RWPE2 (cell line): ENCODE data around the gene ARRDC4.
A peak's percentile ranks its signal among the peaks of the same experiment; 100 is the strongest.

Experiments
- ATAC-seq: fragments of 200-7000 bp; cut with Tn5 transposase; 3 replicates; pipeline ENCODE4 v1.9.1; 2021; ENCODE audit warnings: low read depth
- DNase-seq: peaks from one replicate; pipeline ENCODE4 v3.0.0-alpha.2; 2020; ENCODE audit warnings: low spot score
- H3K27ac ChIP-seq: fragments of 450-650 bp; 2 replicates; pipeline ENCODE4 v1.5.1; 2017; ENCODE audit warnings: mild to moderate bottlenecking; ENCODE audit not compliant: poor library complexity, severe bottlenecking
- H3K27me3 ChIP-seq: fragments of 250-450 bp; sonication (Bioruptor Pico); 2 replicates; pipeline ENCODE4 v1.5.1; 2021; ENCODE audit warnings: mild to moderate bottlenecking, moderate library complexity; ENCODE audit not compliant: insufficient read depth, poor library complexity, severe bottlenecking
- H3K36me3 ChIP-seq: fragments of 250-450 bp; sonication (Bioruptor Pico); 2 replicates; pipeline ENCODE4 v1.5.1; 2020; ENCODE audit warnings: low read depth, mild to moderate bottlenecking, moderate library complexity
- H3K4me1 ChIP-seq: fragments of 250-450 bp; sonication (Bioruptor Pico); 2 replicates; pipeline ENCODE4 v1.5.1; 2021; ENCODE audit warnings: mild to moderate bottlenecking, moderate library complexity; ENCODE audit not compliant: insufficient read depth, poor library complexity, severe bottlenecking
- H3K4me3 ChIP-seq: fragments of 250-450 bp; sonication (Bioruptor Pico); 2 replicates; pipeline ENCODE4 v1.5.1; 2021; ENCODE audit warnings: mild to moderate bottlenecking, moderate library complexity; ENCODE audit not compliant: severe bottlenecking
- H3K9me3 ChIP-seq: fragments of 250-450 bp; sonication (Bioruptor Pico); 2 replicates; pipeline ENCODE4 v1.5.1; 2021; ENCODE audit warnings: mild to moderate bottlenecking, moderate library complexity; ENCODE audit not compliant: severe bottlenecking
- CTCF ChIP-seq: fragments of 450-650 bp; IDR thresholded peaks from one replicate; pipeline ENCODE4 v1.5.1; 2017; ENCODE audit warnings: mild to moderate bottlenecking, moderate library complexity; ENCODE audit not compliant: poor library complexity, severe bottlenecking

ARRDC4 gene

GRCh38 chr15:97968380-97968779 lies 7.9 kb downstream of the ARRDC4 start:
- H3K36me3 ChIP-seq, result peaks cover 99% of the 10 kb centered on the region
- ATAC-seq (peak; percentile 90), DNase-seq (no peak)
- H3K27ac ChIP-seq, result peak overlapping the region; percentile 34
- no peaks in the 10 kb centered on the region for H3K9me3 ChIP-seq
- no peak for TF ChIP-seq CTCF
- H3K4me3 ChIP-seq, result no peak overlapping the region
- no peaks in the 10 kb centered on the region for H3K27me3 ChIP-seq
- peaks cover 18% of the 10 kb centered on the region for H3K4me1 ChIP-seq

- ATAC-seq (no peak), DNase-seq (no peak)
- Histone ChIP-seq H3K4me1 (peaks cover 26% of the 10 kb centered on the region), H3K4me3 (no peak overlapping the region), H3K27ac (no peak overlapping the region), H3K9me3 (no peaks in the 10 kb centered on the region), H3K27me3 (no peaks in the 10 kb centered on the region), H3K36me3 (peaks cover 61% of the 10 kb centered on the region)
- no peak for TF ChIP-seq CTCF
Measured at GRCh38 chr15:97972366-97972765, 11.9 kb downstream of the ARRDC4 start.

GRCh38 chr15:97976129-97976528 lies 15.6 kb downstream of the ARRDC4 start:
- H3K27me3 ChIP-seq, result no peaks in the 10 kb centered on the region
- no peak for ATAC-seq
- peaks cover 24% of the 10 kb centered on the region for H3K36me3 ChIP-seq

GRCh38 chr15:97976766-97977503 lies 16.4 kb downstream of the ARRDC4 start:
- H3K27me3 ChIP-seq, result no peaks in the 10 kb centered on the region
- peaks cover 16% of the 10 kb centered on the region for H3K4me1 ChIP-seq
- DNase-seq (no peak), ATAC-seq (peak; percentile 83)
- H3K36me3 ChIP-seq, result peaks cover 15% of the 10 kb centered on the region
- no peak overlapping the region for H3K4me3 ChIP-seq
- no peak for TF ChIP-seq CTCF
- no peaks in the 10 kb centered on the region for H3K9me3 ChIP-seq
- H3K27ac ChIP-seq, result peak overlapping the region; percentile 46

More at GRCh38 chr15:97976129-97976528, 15.6 kb downstream of the ARRDC4 start:
- TF ChIP-seq CTCF, result no peak
- Histone ChIP-seq H3K4me3 (no peak overlapping the region), H3K27ac (peak overlapping the region; percentile 46), H3K9me3 (no peaks in the 10 kb centered on the region), H3K4me1 (peaks cover 16% of the 10 kb centered on the region)
- DNase-seq, result no peak

- H3K4me1 ChIP-seq, result peaks cover 16% of the 10 kb centered on the region
- no peak for DNase-seq
- ATAC-seq, result no peak
- no peaks in the 10 kb centered on the region for H3K9me3 ChIP-seq
- H3K27ac ChIP-seq, result peak overlapping the region; percentile 46
- no peaks in the 10 kb centered on the region for H3K27me3 ChIP-seq
- H3K36me3 ChIP-seq, result peaks cover 7% of the 10 kb centered on the region
- TF ChIP-seq CTCF, result no peak
- H3K4me3 ChIP-seq, result no peak overlapping the region
Measured at GRCh38 chr15:97977734-97978133, 17.2 kb downstream of the ARRDC4 start.
